ENCODE data around the gene DIS3L.
"Not testable (repeated sequence)": the region's sequence is repeated elsewhere in the genome, so short reads cannot be mapped to it uniquely, and the experiment has no call there.

The DIS3L gene

GRCh38 chr15:66293419-66294156, at the start of gene DIS3L:
Gene DIS3L (plus strand): TSS chr15:66293568. CDS start chr15:66293597, 29 bp downstream.
- peak; percentile 58 for DNase-seq

GRCh38 chr15:66245832-66246231, 47.5 kb upstream of the DIS3L start:
- not testable (repeated sequence) for DNase-seq

GRCh38 chr15:66246937-66247336, 46.4 kb upstream of the DIS3L start:
- no peak for DNase-seq

GRCh38 chr15:66249605-66250174, 43.7 kb upstream of the DIS3L start:
- peak; percentile 17 for DNase-seq

GRCh38 chr15:66251065-66251789, 42.1 kb upstream of the DIS3L start:
- no peak for DNase-seq

- no peak for DNase-seq
Measured at GRCh38 chr15:66251790-66252684, 41.3 kb upstream of the DIS3L start.

GRCh38 chr15:66252685-66253417, 40.5 kb upstream of the DIS3L start:
- peak; percentile 36 for DNase-seq

GRCh38 chr15:66253418-66254088, 39.8 kb upstream of the DIS3L start, which contains the start of gene MEGF11:
Gene MEGF11 (minus strand): TSS chr15:66253750. CDS start chr15:66128403, 125,347 bp downstream.
- DNase-seq, result peak; percentile 39

- DNase-seq, result no peak
Measured at GRCh38 chr15:66254089-66254950, 39.0 kb upstream of the DIS3L start.

GRCh38 chr15:66254951-66255676, 38.3 kb upstream of the DIS3L start:
- no peak for DNase-seq

GRCh38 chr15:66256692-66257091, 36.7 kb upstream of the DIS3L start:
- DNase-seq, result no peak

GRCh38 chr15:66261056-66261455, 32.3 kb upstream of the DIS3L start:
- DNase-seq, result no peak

GRCh38 chr15:66262837-66263236, 30.5 kb upstream of the DIS3L start:
- DNase-seq, result not testable (repeated sequence)

- DNase-seq, result no peak
Measured at GRCh38 chr15:66264859-66265513, 28.4 kb upstream of the DIS3L start.

- no peak for DNase-seq
Measured at GRCh38 chr15:66269326-66270090, 23.9 kb upstream of the DIS3L start.

GRCh38 chr15:66270932-66271331, 22.4 kb upstream of the DIS3L start:
- DNase-seq, result no peak

- no peak for DNase-seq
Measured at GRCh38 chr15:66275352-66275751, 18.0 kb upstream of the DIS3L start.

- DNase-seq, result no peak
Measured at GRCh38 chr15:66276546-66276945, 16.8 kb upstream of the DIS3L start.

All from NCI-H1092 treated with DMSO at 0.1 percent for 48 hours (cell line).